Ovary (tissue), 3 donors: Measurements from ENCODE around the gene KLHL42.

ENCODE experiments used
- CTCF ChIP-seq, 3 donors: fragments of 450-650 bp in 2 of 3; fragments of 200-600 bp in 1 of 3; IDR thresholded peaks; one replicate each; pipeline versions ENCODE4 v1.5.1 to v1.8.0; 2016 to 2022; ENCODE audit warnings: antibody characterized with exemption in 3 of 3, mild to moderate bottlenecking in 1 of 3
- POLR2A ChIP-seq: fragments of 450-650 bp; IDR thresholded peaks from one replicate; pipeline ENCODE4 v1.6.1; 2017; ENCODE audit warnings: antibody characterized with exemption, mild to moderate bottlenecking, moderate library complexity
- donor health status: DM: no; HTN: no; CAD: no.

GRCh38 chr12:27805238-27805637 is 25.2 kb downstream of the KLHL42 start:
- no peak for TF ChIP-seq CTCF (IDR thresholded peaks at IDR 0.05)
- TF ChIP-seq POLR2A: no peak
